ENCODE measurements around the gene THAP7. TPM values are rescaled to one million over a fixed set of nuclear protein-coding genes. Genes with fewer than 3 reads are reported as not detected.

The THAP7 gene
- total RNA-seq, 1 experiment from 2014 or later, result 24.6 TPM

DNA sequence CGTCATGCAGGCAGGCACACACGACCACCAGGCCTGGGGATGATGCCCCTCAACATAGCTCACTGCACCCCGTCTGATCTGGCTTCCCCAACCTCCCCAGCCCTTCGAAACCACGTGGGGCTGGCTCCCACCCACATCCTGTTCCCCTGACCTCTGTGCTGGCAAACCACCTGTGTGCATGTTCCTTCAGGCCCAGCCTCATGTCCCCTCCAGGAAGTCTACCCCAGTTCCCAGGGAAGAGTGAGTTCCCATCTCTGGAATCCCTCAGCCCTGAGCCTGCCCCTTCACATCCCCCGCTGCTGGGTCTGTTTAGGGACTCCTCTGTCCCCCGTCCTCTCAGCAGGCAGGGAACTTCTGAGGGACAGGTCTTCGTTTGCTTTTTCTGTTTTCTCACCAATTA lies 23.3 kb upstream of the THAP7 start:
- Histone ChIP-seq H3K4me1 (ENCODE audit: insufficient read depth, low read length) (no peaks in the 10 kb centered on the region; the same call in 1 of the 2 replicates), H3K4me2 (ENCODE audit: insufficient read depth, insufficient read length, low read length) (no peak overlapping the region), H4K8ac (replicated peaks; ENCODE audit: insufficient read length, low read depth, low read length) (no peak overlapping the region), H3K56ac (ENCODE audit: insufficient read length, low read depth, low read length) (no peak overlapping the region), H4K5ac (ENCODE audit: insufficient read length, low read depth, low read length) (no peak overlapping the region), H3K23ac (ENCODE audit: insufficient read length, low read depth, low read length) (no peak overlapping the region), H3K4ac (ENCODE audit: low read depth, low read length) (no peak overlapping the region), H3K9ac (ENCODE audit: extremely low read depth, insufficient read length, low read length) (no peak overlapping the region), H3K79me2 (ENCODE audit: insufficient read depth, low read length) (no peaks in the 10 kb centered on the region), H2BK5ac (ENCODE audit: insufficient read length, low read length) (no peak overlapping the region), H3K9me3 (ENCODE audit: control insufficient read depth, low read depth, low read length) (no peaks in the 10 kb centered on the region), H3T11ph (ENCODE audit: low read length) (no peak overlapping the region), H2AFZ (ENCODE audit: low read length) (no peak overlapping the region), H2BK20ac (ENCODE audit: low read depth, low read length, poor library complexity, severe bottlenecking) (no peak overlapping the region), H3K27me3 (ENCODE audit: insufficient read depth, low read length) (no peaks in the 10 kb centered on the region), H2BK120ac (ENCODE audit: low read depth, low read length, poor library complexity, severe bottlenecking) (no peak overlapping the region), H3K18ac (ENCODE audit: insufficient read length, low read depth, low read length) (no peak overlapping the region), H2AK5ac (ENCODE audit: insufficient read length, low read length) (no peak overlapping the region), H3K27ac (ENCODE audit: insufficient read length, low read depth, low read length) (no peak overlapping the region), H4K20me1 (ENCODE audit: control insufficient read depth, insufficient read depth, insufficient read length) (no peaks in the 10 kb centered on the region), H2BK12ac (ENCODE audit: insufficient read length, low read depth, low read length) (no peak overlapping the region), H2BK15ac (ENCODE audit: low read depth, low read length) (no peak overlapping the region), H3K79me1 (ENCODE audit: insufficient read depth, low read depth, low read length, poor library complexity, severe bottlenecking) (no peaks in the 10 kb centered on the region), H3K14ac (ENCODE audit: insufficient read depth, low read length) (no peak overlapping the region), H3K23me2 (ENCODE audit: insufficient read length, low read depth, low read length, poor library complexity, severe bottlenecking) (no peaks in the 10 kb centered on the region), H4K91ac (ENCODE audit: insufficient read length, low read depth, low read length) (no peak overlapping the region)
- DNase-seq, result no peak
- H3K27ac Mint-ChIP-seq, result no peak overlapping the region; a peak in 1 of 7 replicates
- WGBS (ENCODE audit: extremely low coverage, insufficient read length, low lambda C conversion rate), result no CpG with 5 or more reads among the region's 8 CpGs
- H3K36me3 Mint-ChIP-seq (ENCODE audit: insufficient read depth in 1 of 3, low read depth in 3 of 3), result no peaks in the 10 kb centered on the region
- peaks cover 10 to 18% of the 10 kb centered on the region in 2 experiments for H3K4me1 Mint-ChIP-seq
- peaks cover under 1% of the 10 kb centered on the region in 2 experiments; a peak in 3 of 5 replicates for H3K9me3 Mint-ChIP-seq
- no peak overlapping the region; a peak in 1 of 5 replicates for H3K4me3 Mint-ChIP-seq
- TF ChIP-seq, protein P1, sequence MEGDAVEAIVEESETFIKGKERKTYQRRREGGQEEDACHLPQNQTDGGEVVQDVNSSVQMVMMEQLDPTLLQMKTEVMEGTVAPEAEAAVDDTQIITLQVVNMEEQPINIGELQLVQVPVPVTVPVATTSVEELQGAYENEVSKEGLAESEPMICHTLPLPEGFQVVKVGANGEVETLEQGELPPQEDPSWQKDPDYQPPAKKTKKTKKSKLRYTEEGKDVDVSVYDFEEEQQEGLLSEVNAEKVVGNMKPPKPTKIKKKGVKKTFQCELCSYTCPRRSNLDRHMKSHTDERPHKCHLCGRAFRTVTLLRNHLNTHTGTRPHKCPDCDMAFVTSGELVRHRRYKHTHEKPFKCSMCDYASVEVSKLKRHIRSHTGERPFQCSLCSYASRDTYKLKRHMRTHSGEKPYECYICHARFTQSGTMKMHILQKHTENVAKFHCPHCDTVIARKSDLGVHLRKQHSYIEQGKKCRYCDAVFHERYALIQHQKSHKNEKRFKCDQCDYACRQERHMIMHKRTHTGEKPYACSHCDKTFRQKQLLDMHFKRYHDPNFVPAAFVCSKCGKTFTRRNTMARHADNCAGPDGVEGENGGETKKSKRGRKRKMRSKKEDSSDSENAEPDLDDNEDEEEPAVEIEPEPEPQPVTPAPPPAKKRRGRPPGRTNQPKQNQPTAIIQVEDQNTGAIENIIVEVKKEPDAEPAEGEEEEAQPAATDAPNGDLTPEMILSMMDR (conservative IDR thresholded peaks at IDR 0.05), result no peak
- H3K27me3 Mint-ChIP-seq (ENCODE audit: low read depth), result peaks cover 11% of the 10 kb centered on the region

All from H9 (cell line).